ENCODE results near the gene KLHDC7A. TPM values are rescaled to one million over a fixed set of nuclear protein-coding genes. Genes with fewer than 3 reads are reported as not detected.
A peak's percentile ranks its signal among the peaks of the same experiment; 100 is the strongest.
"Not testable (repeated sequence)": the region's sequence is repeated elsewhere in the genome, so short reads cannot be mapped to it uniquely, and the experiment has no call there.

KLHDC7A gene
- total RNA-seq: not detected in 2 replicates

DNA sequence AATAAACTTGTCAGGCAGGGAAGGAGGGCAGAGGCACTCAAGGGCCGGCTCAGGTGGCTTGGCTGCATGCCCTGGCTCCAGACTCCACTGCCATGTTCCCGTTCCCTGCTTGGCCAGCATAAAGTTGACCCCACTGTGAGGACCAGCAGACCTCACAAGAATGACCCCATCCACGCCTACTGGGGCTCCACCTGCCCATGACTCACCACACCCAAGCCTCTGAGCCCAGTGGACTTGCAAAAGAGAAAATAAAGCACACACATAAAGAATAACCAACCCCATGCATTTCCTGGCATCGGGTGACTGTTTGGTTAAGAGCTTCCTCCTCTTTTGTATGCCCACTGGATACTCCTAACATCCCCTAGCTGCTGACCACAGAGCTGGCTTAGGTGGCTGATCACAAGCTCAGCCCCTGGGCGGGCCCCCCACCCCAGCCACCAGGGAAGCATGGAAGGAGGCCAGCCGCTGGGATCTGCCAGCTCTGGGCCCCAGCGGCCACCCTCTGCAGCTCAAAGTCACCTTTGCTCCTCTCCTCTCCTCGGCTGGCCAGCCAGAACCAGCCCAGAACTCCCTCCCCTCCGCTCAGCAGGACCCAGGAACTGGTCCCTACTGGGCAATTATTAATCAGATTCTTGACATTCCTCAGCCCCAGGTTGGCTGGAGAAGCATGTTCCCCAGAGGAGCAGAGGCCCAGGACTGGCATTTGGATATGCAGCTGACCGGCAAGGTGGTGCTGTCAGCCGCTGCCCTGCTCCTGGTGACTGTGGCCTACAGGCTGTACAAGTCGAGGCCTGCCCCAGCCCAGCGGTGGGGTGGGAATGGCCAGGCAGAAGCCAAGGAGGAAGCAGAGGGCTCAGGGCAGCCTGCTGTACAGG is at the start of gene KLHDC7A:
KLHDC7A (plus strand) TSS at position 616 of the 875 bp plus-strand sequence; CDS start at position 668, 52 bp downstream.
- no peak within 1 kb of the TSS for H3K27ac Mint-ChIP-seq

DNA sequence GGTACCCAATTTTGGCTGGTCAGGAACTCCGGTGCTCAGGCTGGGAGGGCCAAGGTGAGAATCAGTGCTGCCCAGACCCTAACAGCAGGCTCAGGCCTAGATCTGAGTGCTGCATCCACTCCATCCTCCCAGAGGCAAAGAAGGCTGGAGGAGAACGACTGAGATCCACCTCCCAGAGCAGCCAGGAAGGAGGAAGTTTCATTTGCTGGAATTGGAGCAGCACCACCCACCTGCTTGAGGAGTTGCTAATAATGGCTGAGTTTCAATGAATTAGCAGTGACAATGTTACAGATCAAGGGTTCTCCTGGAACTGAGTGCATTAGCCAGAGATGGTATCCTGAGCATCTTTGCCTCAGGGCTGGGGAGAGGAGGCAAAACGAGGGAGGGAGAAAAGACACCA is 46.7 kb upstream of the KLHDC7A start:
- intact Hi-C loops (cut with micrococcal nuclease): no loop called here
- H3K27me3 Mint-ChIP-seq: peaks cover 2% of the 10 kb centered on the region
- H3K9me3 Mint-ChIP-seq: peaks cover 3% of the 10 kb centered on the region
- no peak overlapping the region for H3K27ac Mint-ChIP-seq
- no peaks in the 10 kb centered on the region for H3K4me1 Mint-ChIP-seq
- DNase-seq: no peak
- no peak overlapping the region for H3K4me3 Mint-ChIP-seq
- no peaks in the 10 kb centered on the region for H3K36me3 Mint-ChIP-seq (ENCODE audit: low read depth)

More for the DNA sequence above, at the start of gene KLHDC7A:
- no peaks in the 10 kb centered on the region for H3K27me3 Mint-ChIP-seq
- no peak within 1 kb of the TSS for H3K4me3 Mint-ChIP-seq
- no peaks in the 10 kb centered on the region for H3K36me3 Mint-ChIP-seq (ENCODE audit: low read depth)
- DNase-seq: no peak
- H3K9me3 Mint-ChIP-seq: no peaks in the 10 kb centered on the region
- intact Hi-C loops (cut with micrococcal nuclease): no loop called here
- H3K4me1 Mint-ChIP-seq: peaks cover 5% of the 10 kb centered on the region

DNA sequence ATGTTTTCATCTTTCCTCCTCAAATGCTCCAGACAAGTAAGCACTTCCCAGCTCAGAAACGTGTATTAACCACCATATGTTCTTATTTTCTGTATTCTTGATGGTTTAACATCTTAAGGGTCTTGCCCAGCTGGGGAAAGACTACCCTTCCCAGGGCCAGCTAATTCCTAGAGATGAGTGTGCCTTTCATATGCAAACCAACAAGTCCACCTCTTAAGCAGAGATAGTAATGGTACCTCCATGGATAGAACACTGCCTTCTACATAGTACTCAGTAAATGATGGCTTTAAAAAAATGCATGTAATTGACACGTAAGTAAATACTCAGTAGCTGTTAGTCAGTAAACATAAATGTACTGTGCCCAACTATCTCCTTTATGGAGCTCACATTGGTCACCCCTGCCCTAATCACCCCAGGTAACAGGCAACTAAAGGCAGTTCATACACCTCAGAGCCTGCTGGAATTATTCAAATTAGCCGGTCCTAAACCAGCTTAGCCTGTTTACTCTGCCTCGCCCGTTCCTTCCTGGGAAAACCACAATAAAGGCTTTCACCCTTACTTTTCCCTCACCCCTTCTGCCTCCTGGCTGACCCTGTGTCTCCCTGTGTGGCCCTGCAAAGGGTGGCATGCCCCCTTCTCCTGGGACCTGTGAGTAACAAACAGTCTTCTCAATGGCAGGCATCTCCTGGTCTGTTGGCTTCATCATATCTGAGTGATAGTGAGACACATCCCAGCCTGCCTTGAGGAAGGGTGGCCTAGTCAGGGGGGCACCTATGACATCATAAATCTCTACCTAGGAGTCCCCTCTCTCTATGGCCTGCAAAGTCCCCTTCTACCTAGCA is 40.1 kb upstream of the KLHDC7A start:
- no peak overlapping the region for H3K27ac Mint-ChIP-seq
- DNase-seq: no peak
- no peaks in the 10 kb centered on the region for H3K4me1 Mint-ChIP-seq
- H3K27me3 Mint-ChIP-seq: no peaks in the 10 kb centered on the region
- no peak overlapping the region for H3K4me3 Mint-ChIP-seq
- H3K9me3 Mint-ChIP-seq: peaks cover 3% of the 10 kb centered on the region
- intact Hi-C loops (cut with micrococcal nuclease): no loop called here
- no peaks in the 10 kb centered on the region for H3K36me3 Mint-ChIP-seq (ENCODE audit: low read depth)

DNA sequence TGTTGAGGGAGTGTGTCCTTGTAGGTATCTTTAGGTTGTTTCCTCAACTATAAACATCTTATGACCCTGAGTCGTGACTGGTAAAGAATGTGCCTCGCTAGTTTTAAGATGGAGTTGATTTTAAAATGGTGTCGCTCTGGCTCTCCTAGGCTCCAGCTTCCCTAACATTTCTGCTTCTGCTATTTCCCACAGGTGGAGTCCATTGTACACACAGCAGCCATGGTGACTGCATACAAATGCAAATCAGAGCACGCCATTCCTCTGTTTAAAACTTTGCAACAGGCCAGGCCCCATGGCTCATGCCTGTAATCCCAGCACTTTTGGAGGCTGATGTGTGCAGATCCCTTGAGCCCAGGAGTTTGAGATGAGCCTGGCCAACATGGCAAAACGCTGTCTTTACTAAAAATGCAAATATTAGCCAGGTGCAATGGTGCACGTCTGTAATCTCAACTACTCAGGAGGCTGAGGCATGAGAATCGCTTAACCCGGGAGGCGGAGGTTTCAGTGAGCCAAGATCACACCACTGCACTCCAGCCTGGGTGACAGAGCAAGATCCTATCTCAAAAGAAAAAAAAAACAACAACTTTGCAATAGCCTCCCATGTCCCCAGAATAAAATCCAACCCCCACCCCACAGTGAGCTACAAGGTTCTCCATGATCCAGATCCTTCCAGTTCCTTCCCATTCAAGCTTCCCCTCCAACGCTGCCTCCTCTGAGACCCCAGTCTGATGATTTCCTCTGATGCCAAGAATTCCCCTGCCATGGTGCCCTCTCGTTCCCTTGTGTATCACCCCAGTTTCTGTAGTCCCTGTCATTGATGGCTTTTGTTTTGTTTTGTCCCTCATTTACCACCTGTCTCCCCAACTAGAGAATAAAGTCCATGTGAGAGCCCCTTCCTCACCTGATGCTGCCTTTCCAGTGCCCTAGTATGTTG is 36.9 kb upstream of the KLHDC7A start:
- Mint-ChIP-seq H3K4me3 (no peak overlapping the region), H3K4me1 (no peaks in the 10 kb centered on the region), H3K27ac (no peak overlapping the region), H3K27me3 (no peaks in the 10 kb centered on the region), H3K36me3 (ENCODE audit: low read depth) (no peaks in the 10 kb centered on the region), H3K9me3 (no peaks in the 10 kb centered on the region)
- intact Hi-C loops (cut with micrococcal nuclease): no loop called here
- DNase-seq: no peak

DNA sequence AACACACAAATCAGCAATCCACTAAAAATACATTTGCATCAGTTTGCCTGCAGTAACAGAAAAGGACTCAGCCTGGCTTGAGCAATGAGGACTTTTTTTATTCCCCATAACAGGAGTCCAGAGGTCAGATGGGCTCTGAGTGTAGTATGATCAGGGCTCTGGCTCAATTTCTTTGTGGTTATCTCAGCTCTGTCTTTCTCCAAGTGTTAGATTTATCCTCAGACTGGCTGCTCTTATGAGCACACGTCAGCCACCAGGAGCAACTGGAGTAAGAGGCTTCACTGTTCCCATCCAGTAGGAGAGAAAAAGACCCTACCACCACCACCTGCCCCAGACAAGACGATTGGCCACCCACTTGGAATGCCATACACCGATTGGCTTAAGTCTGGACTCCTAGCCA is 36.2 kb upstream of the KLHDC7A start:
- Mint-ChIP-seq H3K27me3 (no peaks in the 10 kb centered on the region), H3K4me1 (no peaks in the 10 kb centered on the region), H3K27ac (no peak overlapping the region), H3K9me3 (no peaks in the 10 kb centered on the region), H3K36me3 (ENCODE audit: low read depth) (no peaks in the 10 kb centered on the region), H3K4me3 (no peak overlapping the region)
- intact Hi-C loops (cut with micrococcal nuclease): no loop called here
- no peak for DNase-seq

DNA sequence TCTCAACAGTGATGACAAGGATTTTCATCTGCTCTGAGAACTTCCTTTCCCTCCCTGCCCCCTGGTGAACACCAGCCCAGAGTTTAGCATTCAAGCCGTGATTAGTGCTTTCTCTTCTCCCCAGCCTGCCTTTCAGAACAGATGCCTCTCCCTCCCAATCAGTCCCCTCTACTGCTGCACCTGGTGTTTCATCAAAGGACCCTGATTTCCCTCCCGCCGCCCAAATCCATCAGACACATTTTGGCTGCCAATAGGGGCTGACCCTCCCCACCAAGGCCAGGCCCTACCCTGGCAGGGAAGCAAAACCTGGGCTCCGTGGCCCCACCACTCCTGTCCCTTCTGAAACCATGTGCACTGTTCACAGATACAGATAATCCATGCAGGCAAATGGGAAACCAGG is 34.0 kb upstream of the KLHDC7A start:
- no peaks in the 10 kb centered on the region for H3K9me3 Mint-ChIP-seq
- no peaks in the 10 kb centered on the region for H3K36me3 Mint-ChIP-seq (ENCODE audit: low read depth)

DNA sequence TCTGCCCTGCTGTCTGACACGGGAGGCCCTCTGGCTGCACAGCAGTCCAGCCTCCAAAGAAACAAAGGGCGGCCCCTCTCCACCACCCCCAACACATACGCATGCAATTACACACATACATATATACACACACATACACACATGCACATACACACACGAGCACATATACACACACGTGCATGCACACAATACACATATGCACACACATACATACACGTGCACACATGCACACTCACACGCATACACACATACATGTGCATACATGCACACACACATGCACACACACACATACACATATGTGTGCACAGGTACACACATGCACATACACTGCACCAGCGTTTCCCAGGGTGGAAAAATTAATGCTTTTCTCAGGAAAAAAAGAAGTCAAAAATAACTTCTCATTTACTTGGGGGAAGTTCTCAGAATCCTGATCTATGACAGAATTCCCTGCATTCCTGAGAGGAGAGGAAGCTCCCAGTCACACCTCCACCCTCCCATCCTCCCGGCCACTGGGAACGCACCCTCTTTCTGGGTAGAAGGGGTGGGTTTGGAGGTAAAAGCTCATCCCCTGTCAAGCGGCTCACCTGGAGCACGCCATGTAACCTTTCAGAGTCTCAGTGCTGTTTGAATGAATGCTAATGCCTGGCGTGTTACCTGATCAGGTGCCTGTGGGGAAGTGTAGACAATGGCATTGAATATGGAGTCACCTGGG is 33.1 kb upstream of the KLHDC7A start:
- H3K36me3 Mint-ChIP-seq (ENCODE audit: low read depth): no peaks in the 10 kb centered on the region
- H3K9me3 Mint-ChIP-seq: peaks cover 3% of the 10 kb centered on the region
- no peak for DNase-seq
- no peaks in the 10 kb centered on the region for H3K4me1 Mint-ChIP-seq
- no peak overlapping the region for H3K4me3 Mint-ChIP-seq
- no peaks in the 10 kb centered on the region for H3K27me3 Mint-ChIP-seq
- no peak overlapping the region for H3K27ac Mint-ChIP-seq
- intact Hi-C loops (cut with micrococcal nuclease): no loop called here

More for the DNA sequence above, 34.0 kb upstream of the KLHDC7A start:
- no peak for DNase-seq
- no peaks in the 10 kb centered on the region for H3K27me3 Mint-ChIP-seq
- no peak overlapping the region for H3K27ac Mint-ChIP-seq
- no peak overlapping the region for H3K4me3 Mint-ChIP-seq
- intact Hi-C loops (cut with micrococcal nuclease): no loop called here
- no peaks in the 10 kb centered on the region for H3K4me1 Mint-ChIP-seq

DNA sequence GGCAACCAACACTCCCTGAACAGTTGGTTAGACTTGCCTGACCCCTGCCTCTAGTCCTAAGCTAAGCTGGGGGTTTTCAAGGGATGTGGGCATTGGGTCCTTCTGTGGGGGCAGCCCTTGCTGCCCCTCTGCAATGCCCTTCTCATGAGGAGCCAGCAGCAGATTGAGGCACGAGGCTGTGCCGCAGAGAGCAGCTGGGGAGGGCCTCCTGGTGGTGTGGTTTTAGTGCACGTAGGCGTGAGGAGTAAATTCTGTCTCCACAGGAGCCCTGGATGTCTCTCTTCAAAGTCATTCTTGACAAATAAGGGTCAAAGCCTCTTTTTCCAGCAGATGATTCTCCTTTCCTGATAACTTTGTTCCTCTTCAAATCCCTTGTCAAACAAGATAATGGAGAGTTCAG is 31.8 kb upstream of the KLHDC7A start:
- peaks cover 3% of the 10 kb centered on the region for H3K9me3 Mint-ChIP-seq
- DNase-seq: no peak
- no peaks in the 10 kb centered on the region for H3K36me3 Mint-ChIP-seq (ENCODE audit: low read depth)
- intact Hi-C loops (cut with micrococcal nuclease): no loop called here
- H3K27ac Mint-ChIP-seq: no peak overlapping the region
- H3K27me3 Mint-ChIP-seq: no peaks in the 10 kb centered on the region
- no peaks in the 10 kb centered on the region for H3K4me1 Mint-ChIP-seq
- H3K4me3 Mint-ChIP-seq: no peak overlapping the region

DNA sequence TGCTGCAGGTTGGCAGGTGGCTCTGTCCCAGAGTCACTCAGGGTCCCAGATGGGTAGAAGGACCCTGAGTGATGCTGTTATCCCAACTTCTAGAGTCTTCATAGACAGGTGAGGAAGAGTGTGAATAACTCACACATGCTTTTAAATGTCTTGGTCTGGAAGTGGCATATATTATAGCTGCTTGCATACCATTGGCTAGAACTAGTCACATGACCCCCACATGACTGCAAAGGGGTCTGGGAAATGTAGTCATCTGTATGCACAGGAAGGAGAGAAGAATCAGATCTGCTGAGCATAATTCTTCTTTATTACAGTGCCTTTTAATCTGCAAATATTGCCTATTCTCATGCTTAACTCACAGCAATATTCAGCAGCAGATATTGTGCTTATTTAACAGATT is 28.2 kb upstream of the KLHDC7A start:
- H3K4me1 Mint-ChIP-seq: no peaks in the 10 kb centered on the region
- no peaks in the 10 kb centered on the region for H3K36me3 Mint-ChIP-seq (ENCODE audit: low read depth)
- intact Hi-C loops (cut with micrococcal nuclease): no loop called here
- H3K9me3 Mint-ChIP-seq: peaks cover 3% of the 10 kb centered on the region
- H3K27me3 Mint-ChIP-seq: no peaks in the 10 kb centered on the region
- H3K27ac Mint-ChIP-seq: no peak overlapping the region
- no peak overlapping the region for H3K4me3 Mint-ChIP-seq
- DNase-seq: peak; percentile 64

DNA sequence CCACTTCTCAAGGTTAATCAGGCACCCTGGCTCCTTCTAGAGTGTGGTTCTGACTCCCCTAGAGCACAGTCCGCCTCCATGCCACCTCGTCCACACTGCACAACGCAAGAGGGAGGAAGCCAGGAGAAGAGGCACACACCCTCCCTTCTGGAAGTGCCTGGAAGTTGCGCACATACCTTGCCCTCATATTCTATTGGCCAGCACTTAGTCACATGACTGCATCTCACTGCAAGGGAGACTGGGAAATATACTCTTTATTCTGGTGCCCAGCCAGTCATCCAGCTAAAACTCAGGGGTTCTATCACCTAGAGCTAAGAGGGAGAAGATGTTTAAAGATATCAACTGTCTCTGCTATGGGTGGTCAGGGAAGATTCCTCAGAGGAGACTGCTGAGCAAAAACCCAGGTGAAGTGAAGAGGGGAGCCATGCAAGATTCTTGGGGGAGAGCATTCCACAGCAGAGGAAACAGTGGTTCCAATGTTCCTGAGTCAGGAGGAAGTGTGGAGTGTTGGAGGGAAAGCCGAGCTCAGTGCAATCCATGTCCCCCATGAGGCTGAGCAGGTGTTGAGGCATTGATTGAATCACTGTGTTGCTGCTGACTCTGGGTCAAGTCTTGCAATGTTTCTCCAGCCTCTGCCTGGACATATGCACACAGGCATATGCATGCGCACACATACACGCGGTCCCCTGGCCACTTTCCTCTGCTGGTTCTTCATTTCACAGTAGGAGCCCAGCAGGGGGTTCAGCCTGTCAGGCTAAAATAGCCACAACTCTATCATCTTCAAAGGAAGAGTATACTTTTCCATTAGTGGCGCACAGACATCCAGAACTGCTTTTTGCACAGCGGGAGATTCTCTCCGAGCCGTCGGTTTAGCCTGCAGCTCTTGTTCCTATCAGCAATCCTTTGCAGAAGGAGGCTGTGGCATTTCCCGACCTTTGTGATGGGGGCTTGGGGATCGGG is 22.3 kb upstream of the KLHDC7A start:
- Mint-ChIP-seq H3K27me3 (no peaks in the 10 kb centered on the region), H3K27ac (no peak overlapping the region), H3K4me1 (no peaks in the 10 kb centered on the region), H3K4me3 (no peak overlapping the region), H3K36me3 (ENCODE audit: low read depth) (no peaks in the 10 kb centered on the region), H3K9me3 (no peaks in the 10 kb centered on the region)
- intact Hi-C loops (cut with micrococcal nuclease): no loop called here
- DNase-seq: no peak

DNA sequence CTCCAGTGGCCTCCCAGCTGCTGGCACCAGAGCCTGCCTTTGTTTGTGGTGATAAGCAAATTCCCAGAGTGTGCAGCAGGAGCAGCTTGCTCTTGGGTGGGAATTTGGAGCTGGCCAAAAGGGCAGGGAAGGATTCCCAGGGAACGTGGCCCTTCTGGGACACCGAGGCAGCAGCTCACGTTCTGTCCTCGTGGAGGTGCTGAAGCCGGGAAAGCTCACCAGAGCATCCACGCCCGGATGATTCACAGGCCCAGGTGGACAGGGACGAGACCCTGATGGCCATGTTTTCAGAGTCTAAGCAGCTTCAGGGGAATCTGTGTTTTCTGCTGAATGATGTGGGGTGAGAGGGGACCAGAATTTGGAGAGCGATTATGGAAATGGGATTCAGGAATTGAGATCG is 19.1 kb upstream of the KLHDC7A start:
- Mint-ChIP-seq H3K27ac (no peak overlapping the region), H3K36me3 (ENCODE audit: low read depth) (no peaks in the 10 kb centered on the region), H3K4me3 (no peak overlapping the region), H3K9me3 (no peaks in the 10 kb centered on the region), H3K27me3 (no peaks in the 10 kb centered on the region), H3K4me1 (no peaks in the 10 kb centered on the region)
- intact Hi-C loops (cut with micrococcal nuclease): no loop called here
- no peak for DNase-seq

DNA sequence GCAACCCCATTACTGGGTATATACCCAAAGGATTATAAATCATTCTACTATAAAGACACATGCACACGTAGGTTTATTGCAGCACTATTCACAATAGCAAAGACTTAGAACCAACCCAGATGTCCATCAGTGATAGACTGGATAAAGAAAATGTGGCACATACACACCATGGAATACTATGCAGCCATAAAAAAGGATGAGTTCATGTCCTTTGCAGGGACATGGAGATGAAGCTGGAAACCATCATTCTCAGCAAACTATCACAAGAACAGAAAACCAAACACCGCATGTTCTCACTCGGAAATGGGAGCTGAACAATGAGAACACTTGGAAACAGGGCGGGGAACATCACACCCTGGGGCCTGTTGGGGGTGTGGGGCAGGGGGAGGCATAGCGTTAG is 18.2 kb upstream of the KLHDC7A start:
- H3K27me3 Mint-ChIP-seq; H3K4me3 Mint-ChIP-seq; H3K27ac Mint-ChIP-seq; H3K36me3 Mint-ChIP-seq (ENCODE audit: low read depth); H3K4me1 Mint-ChIP-seq; intact Hi-C loops (cut with micrococcal nuclease); H3K9me3 Mint-ChIP-seq; DNase-seq: not testable (repeated sequence)
